Central memory CD8-positive, alpha-beta T cell (primary cell): ENCODE results near the gene MYBPC1.
"Not testable (repeated sequence)": the region's sequence is repeated elsewhere in the genome, so short reads cannot be mapped to it uniquely, and the experiment has no call there.

Experiments
- ATAC-seq: fragments of 150-1000 bp; cut with Tn5 transposase; replicated peaks from 2 replicates; pipeline ENCODE4 v1.10.0; 2022; ENCODE audit warnings: mild to moderate bottlenecking, moderate FRiP score, moderate number of reproducible peaks; ENCODE audit not compliant: poor library complexity, severe bottlenecking; ENCODE audit errors: extremely low read depth
- DNase-seq, 2 donors: peaks; one replicate each; pipeline ENCODE4 v3.0.0; 2021; ENCODE audit warnings: low spot score in 2 of 2
- H3K27ac Mint-ChIP-seq: one replicate; pipeline ENCODE4 v1.8.0; 2022; ENCODE audit warnings: low read depth, mild to moderate bottlenecking, moderate library complexity, mixed read lengths
- H3K27me3 Mint-ChIP-seq: one replicate; pipeline ENCODE4 v1.8.0; 2022; ENCODE audit warnings: mixed read lengths
- H3K36me3 Mint-ChIP-seq: one replicate; pipeline ENCODE4 v1.8.0; 2022; ENCODE audit warnings: mild to moderate bottlenecking, moderate library complexity, mixed read lengths; ENCODE audit not compliant: insufficient read depth
- H3K4me1 Mint-ChIP-seq: one replicate; pipeline ENCODE4 v1.8.0; 2022; ENCODE audit warnings: mixed read lengths
- H3K4me3 Mint-ChIP-seq: one replicate; pipeline ENCODE4 v1.8.0; 2022; ENCODE audit warnings: mild to moderate bottlenecking, moderate library complexity, mixed read lengths
- H3K9me3 Mint-ChIP-seq: one replicate; pipeline ENCODE4 v1.8.0; 2022; ENCODE audit warnings: mixed read lengths

MYBPC1 gene

DNA sequence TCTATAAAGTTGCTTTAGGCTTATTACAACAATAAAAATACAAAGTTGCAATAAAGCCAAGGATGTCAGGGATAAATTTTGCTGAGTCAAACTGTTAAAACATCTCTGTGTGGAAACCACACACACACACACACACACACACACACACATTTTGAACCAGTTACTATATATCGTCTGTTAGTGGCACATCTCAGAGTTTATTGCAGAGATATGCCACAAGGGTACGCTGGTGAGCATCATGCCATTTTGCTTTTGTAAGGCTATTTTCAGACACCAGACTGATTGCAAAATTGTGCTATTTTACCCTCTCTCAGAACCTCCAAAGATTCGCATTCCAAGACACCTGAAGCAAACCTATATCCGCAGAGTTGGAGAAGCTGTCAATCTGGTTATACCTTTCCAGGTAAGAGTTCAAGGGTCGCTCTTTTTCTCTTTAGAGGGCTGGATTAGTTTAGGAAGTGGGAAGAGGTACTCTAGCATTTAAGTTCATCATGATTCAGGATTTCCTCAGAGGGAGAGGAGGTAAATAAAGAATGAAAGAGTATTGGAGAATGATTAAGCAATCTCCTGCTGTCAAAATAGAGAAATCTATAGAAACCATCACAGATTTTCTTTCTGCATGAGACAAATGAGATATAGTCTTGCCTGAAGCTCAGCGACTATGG, 75.4 kb downstream of the MYBPC1 start:
- peak; percentile 57 for ATAC-seq
- no peak overlapping the region for H3K27ac Mint-ChIP-seq
- H3K36me3 Mint-ChIP-seq, result peaks cover 5% of the 10 kb centered on the region
- no peaks in the 10 kb centered on the region for H3K9me3 Mint-ChIP-seq
- H3K27me3 Mint-ChIP-seq, result peaks cover 14% of the 10 kb centered on the region
- H3K4me1 Mint-ChIP-seq, result peaks cover 20% of the 10 kb centered on the region
- peak overlapping the region; percentile 15 for H3K4me3 Mint-ChIP-seq
- DNase-seq, result peak; percentile 19 to 35

DNA sequence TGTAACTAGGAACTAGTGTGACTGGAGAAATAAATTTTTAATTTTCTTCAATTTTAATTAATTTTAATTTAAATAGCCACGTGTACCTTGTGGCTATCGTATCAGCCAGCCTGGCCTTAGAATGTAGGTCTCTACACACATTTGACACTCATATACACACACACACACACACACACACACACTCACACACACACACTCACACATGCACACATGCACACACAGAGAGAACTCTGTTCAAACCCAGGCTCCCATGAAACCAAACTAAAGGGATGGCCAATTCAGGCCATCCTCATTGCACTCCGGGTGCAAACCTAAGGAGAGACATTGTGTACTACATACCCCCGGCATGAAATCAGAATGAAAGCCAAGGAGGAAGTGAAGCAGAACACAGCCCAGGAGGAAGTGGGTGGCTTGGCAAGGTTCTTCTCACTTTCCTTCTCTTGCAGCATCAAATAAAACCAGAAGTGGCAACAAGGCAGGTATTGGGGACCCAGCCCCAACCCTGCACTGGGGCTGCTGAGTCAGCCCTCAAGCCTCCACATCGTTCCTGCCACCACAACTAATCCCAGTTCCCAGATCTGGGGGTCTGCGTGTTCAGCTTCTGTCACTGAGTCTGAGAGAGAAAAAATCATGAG, 76.5 kb downstream of the MYBPC1 start:
- peak; percentile 84 for ATAC-seq
- H3K4me1 Mint-ChIP-seq, result peaks cover 20% of the 10 kb centered on the region
- H3K36me3 Mint-ChIP-seq, result peaks cover 5% of the 10 kb centered on the region
- H3K4me3 Mint-ChIP-seq, result peak overlapping the region; percentile 60
- H3K27me3 Mint-ChIP-seq, result peaks cover 6% of the 10 kb centered on the region
- no peaks in the 10 kb centered on the region for H3K9me3 Mint-ChIP-seq
- DNase-seq, result peak in 1 of 2 donors; percentile 37
- H3K27ac Mint-ChIP-seq, result peak overlapping the region; percentile 20

DNA sequence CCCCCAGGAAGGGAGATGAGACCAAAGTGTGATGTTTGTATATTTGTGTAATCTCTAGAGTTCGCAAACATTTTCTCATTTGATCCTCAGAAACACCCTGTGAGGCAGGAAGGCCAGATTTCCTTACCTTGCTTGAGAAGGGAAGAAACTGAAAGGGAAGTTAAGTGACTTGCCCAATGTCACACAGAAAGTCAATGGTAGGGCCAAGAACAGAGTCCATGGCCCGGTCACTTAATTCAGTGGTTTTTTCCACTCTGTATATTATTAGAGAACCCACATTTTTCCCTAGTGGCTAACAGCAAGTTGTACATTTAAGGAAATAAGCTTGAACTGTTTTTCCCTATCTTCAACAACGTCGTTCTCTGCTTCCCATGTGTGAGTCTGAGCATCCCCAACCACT, 77.1 kb downstream of the MYBPC1 start:
- Mint-ChIP-seq H3K4me3 (peak overlapping the region; percentile 60), H3K27ac (no peak overlapping the region), H3K27me3 (peaks cover under 1% of the 10 kb centered on the region), H3K36me3 (peaks cover 5% of the 10 kb centered on the region), H3K9me3 (no peaks in the 10 kb centered on the region), H3K4me1 (peaks cover 20% of the 10 kb centered on the region)
- ATAC-seq (no peak), DNase-seq (no peak)

DNA sequence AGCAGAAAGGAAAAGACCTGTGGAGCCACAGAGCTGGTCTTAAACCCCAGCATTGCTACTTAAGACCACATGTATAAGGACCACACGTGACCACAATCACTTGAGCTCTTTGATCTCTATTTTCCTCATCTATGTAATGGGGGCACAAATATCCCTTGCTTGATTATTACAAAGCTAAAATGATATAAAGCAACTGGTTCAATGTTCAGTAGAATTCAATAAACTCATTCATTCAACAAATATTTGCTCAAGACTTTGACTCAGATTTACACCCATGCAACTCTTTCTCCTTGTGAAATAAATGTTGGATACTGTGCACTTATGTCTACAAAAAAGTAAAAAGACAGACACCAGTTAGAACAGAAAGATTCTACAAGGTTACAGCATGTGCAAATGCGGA, 80.8 kb downstream of the MYBPC1 start:
- no peak for DNase-seq
- ATAC-seq, result no peak
- peaks cover 8% of the 10 kb centered on the region for H3K27me3 Mint-ChIP-seq
- peaks cover 38% of the 10 kb centered on the region for H3K4me1 Mint-ChIP-seq
- H3K27ac Mint-ChIP-seq, result no peak overlapping the region
- peaks cover 4% of the 10 kb centered on the region for H3K36me3 Mint-ChIP-seq
- H3K4me3 Mint-ChIP-seq, result no peak overlapping the region
- no peaks in the 10 kb centered on the region for H3K9me3 Mint-ChIP-seq

DNA sequence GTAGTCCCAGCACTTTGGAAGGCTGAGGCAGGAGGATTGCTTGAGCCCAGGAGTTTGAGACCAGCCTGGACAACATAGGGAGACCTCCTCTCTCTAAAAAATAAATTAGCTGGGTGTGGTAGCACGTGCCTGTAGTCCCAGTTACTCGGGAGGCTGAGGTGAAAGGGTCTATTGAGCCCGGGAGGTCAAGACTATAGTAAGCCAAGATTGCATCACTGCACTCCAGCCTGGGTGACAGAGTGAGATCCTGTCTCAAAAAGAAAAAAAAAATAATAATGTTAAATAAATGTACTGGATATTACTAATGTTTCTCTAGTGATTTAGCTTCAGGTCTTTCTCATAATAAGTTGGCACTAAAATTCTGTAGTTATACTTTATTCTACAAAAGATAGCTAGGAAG, 81.7 kb downstream of the MYBPC1 start:
- not testable (repeated sequence) for H3K27ac Mint-ChIP-seq, ATAC-seq, H3K36me3 Mint-ChIP-seq, H3K27me3 Mint-ChIP-seq, H3K4me3 Mint-ChIP-seq, H3K9me3 Mint-ChIP-seq, DNase-seq
- peaks cover 31% of the 10 kb centered on the region for H3K4me1 Mint-ChIP-seq

DNA sequence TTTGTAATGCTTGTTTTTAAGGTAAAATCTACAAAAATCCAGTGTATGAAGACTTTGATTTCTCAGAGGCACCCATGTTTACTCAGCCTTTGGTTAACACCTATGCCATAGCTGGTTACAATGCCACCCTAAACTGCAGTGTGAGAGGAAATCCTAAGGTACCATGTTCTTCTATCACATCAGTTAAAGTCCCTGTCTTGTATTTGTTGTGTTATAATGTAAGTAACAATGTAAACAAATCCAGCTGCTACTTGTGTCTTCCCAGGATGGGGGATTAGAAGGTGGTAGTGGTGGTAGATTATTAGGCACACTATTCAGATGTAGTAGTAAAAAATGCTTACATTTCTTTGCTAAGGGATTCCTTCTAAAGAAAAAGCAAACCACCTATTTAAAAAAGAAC, 83.3 kb downstream of the MYBPC1 start:
- H3K4me3 Mint-ChIP-seq, result no peak overlapping the region
- H3K9me3 Mint-ChIP-seq, result no peaks in the 10 kb centered on the region
- no peak overlapping the region for H3K27ac Mint-ChIP-seq
- DNase-seq (no peak), ATAC-seq (no peak)
- peaks cover 8% of the 10 kb centered on the region for H3K27me3 Mint-ChIP-seq
- peaks cover 22% of the 10 kb centered on the region for H3K4me1 Mint-ChIP-seq
- H3K36me3 Mint-ChIP-seq, result peaks cover 2% of the 10 kb centered on the region

DNA sequence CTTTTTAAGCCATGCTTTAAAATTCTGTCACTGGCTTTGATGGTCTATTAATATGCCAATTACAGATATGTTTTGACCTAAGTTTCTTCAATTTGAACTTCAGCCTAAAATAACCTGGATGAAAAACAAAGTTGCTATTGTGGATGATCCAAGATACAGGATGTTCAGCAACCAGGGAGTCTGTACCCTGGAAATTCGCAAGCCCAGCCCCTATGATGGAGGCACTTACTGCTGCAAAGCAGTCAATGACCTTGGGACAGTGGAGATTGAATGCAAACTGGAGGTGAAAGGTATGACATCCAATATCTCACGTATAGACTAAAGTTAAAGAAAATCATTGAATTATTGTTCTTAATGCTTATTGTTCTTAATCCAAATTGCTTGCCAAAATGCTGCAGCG, 85.5 kb downstream of the MYBPC1 start:
- DNase-seq, result no peak
- peaks cover 22% of the 10 kb centered on the region for H3K4me1 Mint-ChIP-seq
- peaks cover 21% of the 10 kb centered on the region for H3K27me3 Mint-ChIP-seq
- H3K36me3 Mint-ChIP-seq, result peaks cover 2% of the 10 kb centered on the region
- H3K4me3 Mint-ChIP-seq, result no peak overlapping the region
- no peak overlapping the region for H3K27ac Mint-ChIP-seq
- ATAC-seq, result no peak
- H3K9me3 Mint-ChIP-seq, result no peaks in the 10 kb centered on the region

DNA sequence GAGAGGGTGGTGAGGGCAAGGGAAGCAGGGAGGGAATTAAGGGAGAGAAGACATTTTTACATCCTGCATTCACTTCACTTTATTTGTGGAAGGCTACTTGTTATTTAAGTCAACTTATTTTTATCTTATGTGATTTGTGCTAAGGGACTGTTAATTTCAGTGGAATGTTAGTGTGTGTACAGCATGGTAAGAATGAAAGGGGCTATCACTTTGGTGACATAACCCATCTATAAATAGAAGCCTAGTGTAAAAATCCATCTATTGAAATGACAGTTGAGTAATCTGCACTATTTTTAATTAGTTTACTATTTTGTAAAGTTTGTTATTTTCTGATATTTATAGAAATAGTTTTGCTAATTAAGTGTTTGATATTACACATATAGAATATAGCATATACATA, 85.9 kb downstream of the MYBPC1 start:
- Mint-ChIP-seq H3K4me3 (no peak overlapping the region), H3K36me3 (peaks cover 2% of the 10 kb centered on the region), H3K4me1 (peaks cover 22% of the 10 kb centered on the region), H3K27ac (no peak overlapping the region), H3K9me3 (no peaks in the 10 kb centered on the region), H3K27me3 (peaks cover 21% of the 10 kb centered on the region)
- ATAC-seq (no peak), DNase-seq (no peak)

DNA sequence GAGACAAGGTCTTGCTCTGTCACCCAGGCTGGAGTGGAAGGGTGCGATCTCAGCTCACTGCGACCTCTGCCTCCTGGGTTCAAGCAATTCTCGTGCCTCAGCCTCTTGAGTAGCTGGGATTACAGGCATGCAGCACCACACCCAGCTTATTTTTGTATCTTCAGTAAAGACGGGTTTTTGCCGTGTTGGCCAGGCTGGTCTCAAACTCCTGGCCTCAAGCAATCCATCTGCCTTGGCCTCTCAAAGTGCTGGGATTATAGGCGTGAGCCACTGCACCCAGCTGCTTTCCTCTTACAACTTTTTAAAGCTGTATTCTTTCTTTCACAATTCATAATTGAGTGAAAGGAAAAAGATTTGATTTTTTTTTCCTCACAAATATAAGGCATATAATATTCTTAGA, 86.9 kb downstream of the MYBPC1 start:
- Mint-ChIP-seq H3K27me3 (peaks cover 21% of the 10 kb centered on the region), H3K4me1 (peaks cover 22% of the 10 kb centered on the region)
- not testable (repeated sequence) for H3K9me3 Mint-ChIP-seq, H3K36me3 Mint-ChIP-seq, H3K4me3 Mint-ChIP-seq, DNase-seq, H3K27ac Mint-ChIP-seq, ATAC-seq

DNA sequence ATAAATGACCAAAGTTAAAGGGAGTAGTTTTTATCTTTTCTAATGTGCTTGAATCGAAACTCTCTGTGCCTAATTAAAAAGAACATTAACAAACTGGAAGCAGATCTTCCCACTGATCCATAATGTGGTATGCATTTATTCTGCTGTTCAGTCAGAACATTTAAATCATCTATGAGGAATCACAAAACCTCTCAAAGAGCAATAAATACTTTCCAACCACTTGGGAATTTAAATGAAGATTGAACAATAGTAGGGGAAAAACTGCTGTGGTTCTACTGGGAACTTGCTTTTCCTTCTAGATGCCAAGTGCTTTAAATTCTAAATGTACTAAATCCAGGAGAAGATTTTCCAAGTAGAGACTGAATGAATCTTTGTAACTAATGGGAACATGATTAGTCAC, 90.3 kb downstream of the MYBPC1 start:
- DNase-seq, result no peak
- no peak overlapping the region for H3K4me3 Mint-ChIP-seq
- H3K9me3 Mint-ChIP-seq, result no peaks in the 10 kb centered on the region
- peaks cover 13% of the 10 kb centered on the region for H3K27me3 Mint-ChIP-seq
- H3K27ac Mint-ChIP-seq, result no peak overlapping the region
- H3K4me1 Mint-ChIP-seq, result no peaks in the 10 kb centered on the region
- no peak for ATAC-seq
- no peaks in the 10 kb centered on the region for H3K36me3 Mint-ChIP-seq

DNA sequence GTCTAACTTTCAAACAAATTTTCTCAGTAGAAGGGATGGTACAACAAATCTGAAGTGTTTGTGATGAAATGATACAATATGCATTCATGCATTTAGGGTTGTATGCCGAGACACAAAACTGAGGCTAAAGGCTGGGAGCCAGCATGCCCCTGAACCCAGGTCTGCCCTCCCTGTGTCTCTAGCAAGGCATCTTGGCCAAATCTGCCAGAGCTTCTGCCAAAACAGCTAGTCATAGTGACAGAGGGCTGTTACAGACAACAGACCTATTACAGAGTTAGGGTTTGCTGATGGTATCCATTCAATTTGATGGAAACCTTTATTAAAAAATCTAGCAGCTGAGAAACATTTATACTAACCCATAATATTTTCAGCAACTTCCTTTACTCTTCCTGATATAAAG, 91.4 kb downstream of the MYBPC1 start:
- Mint-ChIP-seq H3K4me1 (no peaks in the 10 kb centered on the region), H3K36me3 (no peaks in the 10 kb centered on the region), H3K27ac (no peak overlapping the region), H3K9me3 (no peaks in the 10 kb centered on the region), H3K4me3 (no peak overlapping the region), H3K27me3 (peaks cover 13% of the 10 kb centered on the region)
- ATAC-seq (no peak), DNase-seq (no peak)

DNA sequence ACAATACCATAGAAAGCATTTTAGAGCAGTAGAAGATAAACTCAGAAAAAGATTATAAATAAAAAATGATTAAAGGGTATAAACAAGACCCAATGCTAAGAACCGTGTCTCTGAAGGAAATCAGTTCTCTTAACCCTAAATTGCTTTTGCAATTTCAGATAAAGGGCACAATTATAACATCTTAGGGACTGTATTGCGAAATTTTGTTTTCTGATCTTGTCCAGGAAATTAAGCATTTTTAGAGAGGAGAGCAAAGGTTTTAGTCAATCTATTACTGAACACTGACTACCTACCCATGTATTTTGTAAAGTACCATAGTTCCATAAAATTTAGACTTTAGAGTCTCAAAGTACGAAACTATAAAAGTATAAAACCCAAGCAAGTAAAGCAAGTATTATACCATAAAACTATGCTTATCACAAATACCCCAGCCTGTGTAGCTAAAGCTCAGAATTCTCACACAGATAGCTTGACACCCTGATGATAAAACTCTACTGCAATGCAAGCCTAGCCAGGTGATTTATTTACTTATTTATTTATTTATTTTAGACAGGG, 95.8 kb downstream of the MYBPC1 start:
- no peaks in the 10 kb centered on the region for H3K4me1 Mint-ChIP-seq
- no peak overlapping the region for H3K27ac Mint-ChIP-seq
- no peak overlapping the region for H3K4me3 Mint-ChIP-seq
- DNase-seq (no peak), ATAC-seq (no peak)
- H3K9me3 Mint-ChIP-seq, result no peaks in the 10 kb centered on the region
- H3K36me3 Mint-ChIP-seq, result no peaks in the 10 kb centered on the region
- no peaks in the 10 kb centered on the region for H3K27me3 Mint-ChIP-seq

DNA sequence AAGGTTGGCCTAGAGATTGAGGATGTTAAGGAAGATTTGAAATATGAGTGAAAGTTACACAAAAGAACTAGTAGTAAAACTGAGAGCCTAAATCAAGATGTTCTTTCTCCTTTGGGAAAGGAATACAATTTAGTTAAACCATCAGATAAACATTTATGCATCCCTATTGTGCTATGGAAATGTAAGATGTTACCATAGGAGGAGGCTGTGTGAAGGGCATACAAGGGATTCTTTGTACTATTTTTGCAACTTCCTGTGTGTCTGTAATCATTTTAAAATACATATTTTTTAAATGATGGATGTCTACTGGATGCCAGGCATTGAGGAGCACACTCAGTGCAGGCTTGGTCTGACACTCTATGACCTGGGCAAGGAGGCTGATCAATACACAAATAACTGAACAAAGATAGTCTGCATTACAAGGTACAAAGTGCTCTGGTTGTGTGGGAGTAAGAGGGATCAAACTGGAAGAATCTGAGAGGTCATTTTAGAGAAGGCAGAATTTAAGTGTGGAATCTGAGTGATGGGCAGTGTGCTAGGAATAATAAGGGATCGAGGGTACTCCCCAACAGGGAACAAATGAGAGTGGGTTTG, 96.8 kb downstream of the MYBPC1 start:
- Mint-ChIP-seq H3K27me3 (no peaks in the 10 kb centered on the region), H3K4me1 (peaks cover 3% of the 10 kb centered on the region), H3K27ac (no peak overlapping the region), H3K4me3 (no peak overlapping the region), H3K9me3 (no peaks in the 10 kb centered on the region), H3K36me3 (no peaks in the 10 kb centered on the region)
- ATAC-seq, result no peak
- DNase-seq, result no peak
